PC-3 (cell line): ENCODE results near the gene CALHM2.

Source experiments
- EZH2 ChIP-seq: fragments of 300-600 bp; sonication (generic); IDR thresholded peaks from one replicate; pipeline ENCODE4 v1.6.1; 2017; ENCODE audit warnings: antibody characterized with exemption, mild to moderate bottlenecking, low read length; ENCODE audit not compliant: unreplicated experiment
- TF ChIP-seq, protein P1 (sequence below): fragments of 300-600 bp; sonication (generic); conservative IDR thresholded peaks from 2 replicates; pipeline ENCODE4 v1.5.1; 2017; ENCODE audit warnings: antibody characterized with exemption, low read depth, mild to moderate bottlenecking, low read length

DNA sequence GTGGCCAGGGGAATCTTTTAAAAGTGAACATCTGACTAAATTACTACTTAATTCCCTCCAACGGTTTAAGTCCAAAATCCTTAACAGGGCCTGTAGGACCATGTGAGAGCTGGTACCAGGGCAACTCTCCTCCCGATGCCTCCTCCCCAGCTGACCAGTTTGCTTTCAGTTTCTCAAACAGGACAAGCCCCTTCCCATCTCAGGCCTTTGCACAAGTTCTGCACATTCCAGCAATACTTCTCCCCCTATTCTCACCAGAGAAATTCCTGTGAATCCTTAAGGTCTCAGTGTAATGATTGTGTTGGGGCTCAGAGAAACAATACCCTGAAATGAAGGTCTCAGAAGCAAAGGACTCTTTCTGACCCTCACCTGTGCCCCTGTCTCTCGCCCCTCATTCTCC lies 14.6 kb upstream of the CALHM2 start:
- TF ChIP-seq, protein P1, sequence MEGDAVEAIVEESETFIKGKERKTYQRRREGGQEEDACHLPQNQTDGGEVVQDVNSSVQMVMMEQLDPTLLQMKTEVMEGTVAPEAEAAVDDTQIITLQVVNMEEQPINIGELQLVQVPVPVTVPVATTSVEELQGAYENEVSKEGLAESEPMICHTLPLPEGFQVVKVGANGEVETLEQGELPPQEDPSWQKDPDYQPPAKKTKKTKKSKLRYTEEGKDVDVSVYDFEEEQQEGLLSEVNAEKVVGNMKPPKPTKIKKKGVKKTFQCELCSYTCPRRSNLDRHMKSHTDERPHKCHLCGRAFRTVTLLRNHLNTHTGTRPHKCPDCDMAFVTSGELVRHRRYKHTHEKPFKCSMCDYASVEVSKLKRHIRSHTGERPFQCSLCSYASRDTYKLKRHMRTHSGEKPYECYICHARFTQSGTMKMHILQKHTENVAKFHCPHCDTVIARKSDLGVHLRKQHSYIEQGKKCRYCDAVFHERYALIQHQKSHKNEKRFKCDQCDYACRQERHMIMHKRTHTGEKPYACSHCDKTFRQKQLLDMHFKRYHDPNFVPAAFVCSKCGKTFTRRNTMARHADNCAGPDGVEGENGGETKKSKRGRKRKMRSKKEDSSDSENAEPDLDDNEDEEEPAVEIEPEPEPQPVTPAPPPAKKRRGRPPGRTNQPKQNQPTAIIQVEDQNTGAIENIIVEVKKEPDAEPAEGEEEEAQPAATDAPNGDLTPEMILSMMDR, result no peak
- no peak for TF ChIP-seq EZH2
